ENCODE data around the gene LRP3.

DNA sequence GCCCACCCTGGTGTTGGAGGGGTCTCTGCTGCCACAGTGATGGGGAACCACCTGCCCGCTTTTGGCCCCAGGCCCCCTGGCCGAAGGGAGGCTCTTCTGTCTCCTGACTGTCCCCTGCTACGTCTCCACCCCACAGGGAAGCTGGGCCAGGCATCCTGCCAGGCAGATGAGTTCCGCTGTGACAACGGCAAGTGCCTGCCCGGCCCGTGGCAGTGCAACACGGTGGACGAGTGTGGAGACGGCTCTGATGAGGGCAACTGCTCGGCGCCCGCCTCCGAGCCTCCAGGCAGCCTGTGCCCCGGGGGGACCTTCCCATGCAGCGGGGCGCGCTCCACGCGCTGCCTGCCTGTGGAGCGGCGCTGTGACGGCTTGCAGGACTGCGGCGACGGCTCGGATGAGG is 11.0 kb downstream of the LRP3 start:
- TF ChIP-seq GATA3 (IDR thresholded peaks at IDR 0.05; ENCODE audit: low read depth, low read length) = no peak
- TF ChIP-seq GATA2 (IDR thresholded peaks at IDR 0.05; ENCODE audit: low read depth, low read length) = no peak

All from SH-SY5Y (cell line).